ENCODE data around the gene FAS.

- TF ChIP-seq CTCF (IDR thresholded peaks at IDR 0.05) (no peak), POLR2A (IDR thresholded peaks at IDR 0.05) (no peak)
Observed at GRCh38 chr10:88999625-89000024, 9.0 kb downstream of the FAS start.

All from thyroid gland (tissue), 4 donors.